WERI-Rb-1 (cell line): ENCODE measurements around the gene SLC17A7.
A peak's percentile ranks its signal among the peaks of the same experiment; 100 is the strongest.

Experiments
- DNase-seq: peaks from one replicate; pipeline ENCODE4 v3.0.0-alpha.2; 2020
- H3K27ac ChIP-seq: fragments of 250-450 bp; sonication (Bioruptor Pico); 2 replicates; pipeline ENCODE4 v1.5.1; 2020; ENCODE audit warnings: mild to moderate bottlenecking, moderate library complexity
- H3K27me3 ChIP-seq: fragments of 250-450 bp; sonication (Bioruptor Pico); 2 replicates; pipeline ENCODE4 v1.5.1; 2021; ENCODE audit warnings: mild to moderate bottlenecking, low read depth, moderate library complexity; ENCODE audit not compliant: insufficient read depth, severe bottlenecking
- H3K36me3 ChIP-seq: fragments of 250-450 bp; sonication (Bioruptor Pico); 2 replicates; pipeline ENCODE4 v1.5.1; 2020; ENCODE audit warnings: mild to moderate bottlenecking, moderate library complexity
- H3K4me3 ChIP-seq: 2 replicates; pipeline ENCODE4 v1.5.1; 2011; ENCODE audit warnings: low read depth, mild to moderate bottlenecking, control low read depth, low read length
- H3K9me3 ChIP-seq: fragments of 250-450 bp; sonication (Bioruptor Pico); 2 replicates; pipeline ENCODE4 v1.5.1; 2021; ENCODE audit warnings: mild to moderate bottlenecking, moderate library complexity; ENCODE audit not compliant: severe bottlenecking
- CTCF ChIP-seq: IDR thresholded peaks from 2 replicates; pipeline ENCODE4 v1.5.1; 2011; ENCODE audit warnings: low read depth, mild to moderate bottlenecking, control low read depth, inconsistent platforms, low read length

Gene SLC17A7

GRCh38 chr19:49391581-49392399, 49.5 kb downstream of the SLC17A7 start:
- H3K27ac ChIP-seq, result no peak overlapping the region
- H3K36me3 ChIP-seq, result no peaks in the 10 kb centered on the region
- no peaks in the 10 kb centered on the region for H3K9me3 ChIP-seq
- H3K4me3 ChIP-seq, result no peak overlapping the region
- peak; percentile 88 for DNase-seq
- peak; percentile 82 for TF ChIP-seq CTCF
- H3K27me3 ChIP-seq, result no peaks in the 10 kb centered on the region

- Histone ChIP-seq H3K27me3 (no peaks in the 10 kb centered on the region), H3K4me3 (no peak overlapping the region), H3K27ac (no peak overlapping the region), H3K36me3 (no peaks in the 10 kb centered on the region), H3K9me3 (no peaks in the 10 kb centered on the region)
- TF ChIP-seq CTCF, result no peak
- DNase-seq, result peak; percentile 53
Observed at GRCh38 chr19:49390929-49391359, 50.4 kb downstream of the SLC17A7 start.

- DNase-seq, result no peak
- no peak overlapping the region for H3K27ac ChIP-seq
- H3K4me3 ChIP-seq, result no peak overlapping the region
- no peaks in the 10 kb centered on the region for H3K9me3 ChIP-seq
- no peaks in the 10 kb centered on the region for H3K27me3 ChIP-seq
- no peaks in the 10 kb centered on the region for H3K36me3 ChIP-seq
- TF ChIP-seq CTCF, result no peak
Observed at GRCh38 chr19:49390131-49390928, 51.0 kb downstream of the SLC17A7 start.

GRCh38 chr19:49389406-49389805, 51.9 kb downstream of the SLC17A7 start:
- H3K36me3 ChIP-seq, result no peaks in the 10 kb centered on the region
- no peak overlapping the region for H3K4me3 ChIP-seq
- no peak overlapping the region for H3K27ac ChIP-seq
- no peak for DNase-seq
- TF ChIP-seq CTCF, result no peak
- H3K9me3 ChIP-seq, result no peaks in the 10 kb centered on the region
- no peaks in the 10 kb centered on the region for H3K27me3 ChIP-seq

GRCh38 chr19:49387936-49388372, 53.4 kb downstream of the SLC17A7 start, which contains the start of gene KASH5:
KASH5 (plus strand) TSS chr19:49388249; CDS start chr19:49390884, 2,635 bp downstream.
- H3K9me3 ChIP-seq, result no peaks in the 10 kb centered on the region
- no peak within 1 kb of the TSS for H3K27ac ChIP-seq
- no peaks in the 10 kb centered on the region for H3K36me3 ChIP-seq
- no peak for TF ChIP-seq CTCF
- no peak within 1 kb of the TSS for H3K4me3 ChIP-seq
- DNase-seq, result no peak
- H3K27me3 ChIP-seq, result no peaks in the 10 kb centered on the region
